PC-3 (cell line): ENCODE results near the gene SCD.

Source experiments
- CTCF ChIP-seq: fragments of 300-600 bp; sonication (generic); conservative IDR thresholded peaks from 2 replicates; pipeline ENCODE4 v1.5.1; 2017; ENCODE audit warnings: antibody characterized with exemption, low read depth, mild to moderate bottlenecking, low read length
- EZH2 ChIP-seq: fragments of 300-600 bp; sonication (generic); IDR thresholded peaks from one replicate; pipeline ENCODE4 v1.6.1; 2017; ENCODE audit warnings: antibody characterized with exemption, mild to moderate bottlenecking, low read length; ENCODE audit not compliant: unreplicated experiment
- EZH2phosphoT487 ChIP-seq: fragments of 300-600 bp; sonication (generic); IDR thresholded peaks from 2 replicates; pipeline ENCODE4 v1.6.1; 2018; ENCODE audit warnings: mild to moderate bottlenecking, antibody characterized with exemption, low read length, borderline replicate concordance

GRCh38 chr10:100318207-100318606, 28.8 kb upstream of the SCD start:
- TF ChIP-seq CTCF (no peak), EZH2 (no peak), EZH2phosphoT487 (no peak)
